ENCODE data around the gene SIGLEC1. TPM values are rescaled to one million over a fixed set of nuclear protein-coding genes. Genes with fewer than 3 reads are reported as not detected.

SIGLEC1 gene
- total and polyA plus RNA-seq, 10 of the 15 experiments (the other 5 are each of a cell fraction or from before 2014, with no cell fraction given), result 0.05 TPM; not detected in 9

DNA sequence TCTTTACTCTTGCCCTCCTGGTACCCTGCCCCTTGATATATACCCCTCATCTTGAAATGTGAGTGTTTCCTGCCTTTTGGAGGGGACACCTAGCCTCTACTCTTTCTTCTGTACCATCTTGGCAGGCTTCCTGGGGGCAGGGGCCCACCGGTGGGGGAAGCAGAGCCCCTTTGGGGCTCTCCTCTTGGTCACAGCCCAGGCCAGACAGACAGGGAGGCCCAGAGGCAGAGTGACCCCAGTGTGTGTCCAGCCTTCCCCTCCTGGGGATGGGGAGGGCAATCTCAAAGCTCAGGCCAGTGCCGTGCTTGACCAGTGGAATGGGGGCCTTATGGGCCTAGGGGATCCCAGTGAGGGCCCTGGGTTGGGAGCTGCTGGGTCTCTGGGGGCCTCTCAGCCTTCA, 34.2 kb downstream of the SIGLEC1 start (continued):
- TF ChIP-seq CHD4 (IDR thresholded peaks at IDR 0.05), result no peak

DNA sequence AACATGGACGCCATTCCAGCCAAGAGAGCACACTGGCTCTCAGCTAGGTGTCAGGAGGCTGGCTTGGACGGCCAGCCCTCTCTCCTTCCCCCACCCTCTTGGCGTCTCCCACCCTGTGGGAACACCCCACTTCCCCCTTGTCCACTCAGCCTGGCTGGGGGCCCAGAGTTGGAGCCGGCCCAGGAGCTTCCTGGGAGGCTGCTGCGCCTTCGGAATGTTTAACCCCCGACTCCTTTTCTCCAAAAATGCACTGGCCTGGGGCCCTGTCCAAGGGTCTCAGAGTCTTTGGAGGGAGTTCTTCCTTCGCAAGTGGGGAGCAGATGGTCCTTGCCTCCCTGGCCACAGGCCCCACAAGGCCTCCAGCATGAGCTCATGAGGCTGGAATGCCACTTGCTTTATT, 34.7 kb downstream of the SIGLEC1 start:
- Histone ChIP-seq H3K36me3 (ENCODE audit: control insufficient read depth in 2 of 2, insufficient read depth in 2 of 2, low read length in 1 of 2) (no peaks in the 10 kb centered on the region), H3K79me2 (ENCODE audit: control insufficient read depth, insufficient read depth, low read length) (no peaks in the 10 kb centered on the region), H3K4me3 (no peak overlapping the region), H3K27ac (ENCODE audit: control insufficient read depth, insufficient read depth) (no peak overlapping the region), H3K4me2 (ENCODE audit: control insufficient read depth, insufficient read depth) (no peak overlapping the region), H3K9me3 (replicated peaks; ENCODE audit: control insufficient read depth, insufficient read depth, low read length) (no peaks in the 10 kb centered on the region), H3K27me3 (replicated peaks in 1 of 2; ENCODE audit: control insufficient read depth in 2 of 2, insufficient read depth in 2 of 2, low read length in 1 of 2) (peaks cover 3 to 4% of the 10 kb centered on the region in 2 experiments; a peak in 2 of 4 replicates), H2AFZ (ENCODE audit: control insufficient read depth, low read depth, low read length) (no peak overlapping the region), H3K4me1 (ENCODE audit: control insufficient read depth, insufficient read depth, low read length) (no peaks in the 10 kb centered on the region; the same call in 1 of the 2 replicates), H3K9ac (ENCODE audit: control insufficient read depth, insufficient read depth, low read length) (no peak overlapping the region), H4K20me1 (ENCODE audit: control insufficient read depth, insufficient read depth) (no peaks in the 10 kb centered on the region; the same call in 1 of the 2 replicates)
- TF ChIP-seq TCF7 (IDR thresholded peaks at IDR 0.05; ENCODE audit: borderline replicate concordance) (no peak), PML (IDR thresholded peaks at IDR 0.05; ENCODE audit: low read length) (no peak), KAT2A (conservative IDR thresholded peaks at IDR 0.05; ENCODE audit: control insufficient read depth, low read depth, low read length) (no peak), SREBF2 (IDR thresholded peaks at IDR 0.05; ENCODE audit: low read length) (no peak), TBL1XR1 (IDR thresholded peaks at IDR 0.05; ENCODE audit: low read depth, low read length) (no peak), NFYA (IDR thresholded peaks at IDR 0.05; ENCODE audit: borderline replicate concordance, low read depth, low read length) (no peak), BMI1 (IDR thresholded peaks at IDR 0.05; ENCODE audit: borderline replicate concordance) (no peak), BRCA1 (IDR thresholded peaks at IDR 0.05; ENCODE audit: low read depth, low read length) (no peak), BACH1 (IDR thresholded peaks at IDR 0.05; ENCODE audit: borderline replicate concordance) (no peak)
- TF ChIP-seq, protein P1, sequence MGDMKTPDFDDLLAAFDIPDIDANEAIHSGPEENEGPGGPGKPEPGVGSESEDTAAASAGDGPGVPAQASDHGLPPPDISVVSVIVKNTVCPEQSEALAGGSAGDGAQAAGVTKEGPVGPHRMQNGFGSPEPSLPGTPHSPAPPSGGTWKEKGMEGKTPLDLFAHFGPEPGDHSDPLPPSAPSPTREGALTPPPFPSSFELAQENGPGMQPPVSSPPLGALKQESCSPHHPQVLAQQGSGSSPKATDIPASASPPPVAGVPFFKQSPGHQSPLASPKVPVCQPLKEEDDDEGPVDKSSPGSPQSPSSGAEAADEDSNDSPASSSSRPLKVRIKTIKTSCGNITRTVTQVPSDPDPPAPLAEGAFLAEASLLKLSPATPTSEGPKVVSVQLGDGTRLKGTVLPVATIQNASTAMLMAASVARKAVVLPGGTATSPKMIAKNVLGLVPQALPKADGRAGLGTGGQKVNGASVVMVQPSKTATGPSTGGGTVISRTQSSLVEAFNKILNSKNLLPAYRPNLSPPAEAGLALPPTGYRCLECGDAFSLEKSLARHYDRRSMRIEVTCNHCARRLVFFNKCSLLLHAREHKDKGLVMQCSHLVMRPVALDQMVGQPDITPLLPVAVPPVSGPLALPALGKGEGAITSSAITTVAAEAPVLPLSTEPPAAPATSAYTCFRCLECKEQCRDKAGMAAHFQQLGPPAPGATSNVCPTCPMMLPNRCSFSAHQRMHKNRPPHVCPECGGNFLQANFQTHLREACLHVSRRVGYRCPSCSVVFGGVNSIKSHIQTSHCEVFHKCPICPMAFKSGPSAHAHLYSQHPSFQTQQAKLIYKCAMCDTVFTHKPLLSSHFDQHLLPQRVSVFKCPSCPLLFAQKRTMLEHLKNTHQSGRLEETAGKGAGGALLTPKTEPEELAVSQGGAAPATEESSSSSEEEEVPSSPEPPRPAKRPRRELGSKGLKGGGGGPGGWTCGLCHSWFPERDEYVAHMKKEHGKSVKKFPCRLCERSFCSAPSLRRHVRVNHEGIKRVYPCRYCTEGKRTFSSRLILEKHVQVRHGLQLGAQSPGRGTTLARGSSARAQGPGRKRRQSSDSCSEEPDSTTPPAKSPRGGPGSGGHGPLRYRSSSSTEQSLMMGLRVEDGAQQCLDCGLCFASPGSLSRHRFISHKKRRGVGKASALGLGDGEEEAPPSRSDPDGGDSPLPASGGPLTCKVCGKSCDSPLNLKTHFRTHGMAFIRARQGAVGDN (IDR thresholded peaks at IDR 0.05), result no peak
- ATAC-seq (no peak), FAIRE-seq (no peak), DNase-seq (ENCODE audit: low read depth, low spot score) (no peak)
- ChIA-PET SMC1A (ENCODE audit: uncharacterized antibody, unreplicated experiment) (interaction anchor here (1.1 to 1.8 kb wide), 2 partner anchors 33 to 69 kb away, joined by 3 to 8 read pairs; no protein-coding TSS in a partner anchor), POLR2A (interaction anchor here (0.8 kb wide), 1 partner anchor 30 kb away, joined by 3 read pairs; no protein-coding TSS in a partner anchor), RAD21 (ENCODE audit: unreplicated experiment) (interaction anchor here (0.6 to 1.8 kb wide), 4 partner anchors 31 to 394 kb away, joined by 3 to 13 read pairs (median 4); no protein-coding TSS in a partner anchor), CTCF (interaction anchor here (0.7 to 3.1 kb wide), 9 partner anchors 10 to 90 kb away, joined by 3 to 51 read pairs (median 10); partner anchors contain the start of genes ADISSP and SIGLEC1)
- intact Hi-C loops (cut with micrococcal nuclease; ENCODE audit: unreplicated experiment) (loop anchor here (5.0 kb wide), 1 partner anchor 90 kb away; the partner anchor contains the start of gene ADISSP), in situ Hi-C loops (cut with MboI) (no loop called here)
- WGBS (ENCODE audit: insufficient coverage, insufficient replicate concordance, low lambda C conversion rate, missing lambda C conversion rate), result 29% methylated on average over 8 of the region's 8 CpGs
- BruUV-seq (replicated peaks), result no TSS peak
